ENCODE data around the gene DGKZ. TPM values are rescaled to one million over a fixed set of nuclear protein-coding genes. Genes with fewer than 3 reads are reported as not detected.

DGKZ gene
- total RNA-seq, 4 donors from 2014 or later = 104 to 270 (median 200) TPM

DNA sequence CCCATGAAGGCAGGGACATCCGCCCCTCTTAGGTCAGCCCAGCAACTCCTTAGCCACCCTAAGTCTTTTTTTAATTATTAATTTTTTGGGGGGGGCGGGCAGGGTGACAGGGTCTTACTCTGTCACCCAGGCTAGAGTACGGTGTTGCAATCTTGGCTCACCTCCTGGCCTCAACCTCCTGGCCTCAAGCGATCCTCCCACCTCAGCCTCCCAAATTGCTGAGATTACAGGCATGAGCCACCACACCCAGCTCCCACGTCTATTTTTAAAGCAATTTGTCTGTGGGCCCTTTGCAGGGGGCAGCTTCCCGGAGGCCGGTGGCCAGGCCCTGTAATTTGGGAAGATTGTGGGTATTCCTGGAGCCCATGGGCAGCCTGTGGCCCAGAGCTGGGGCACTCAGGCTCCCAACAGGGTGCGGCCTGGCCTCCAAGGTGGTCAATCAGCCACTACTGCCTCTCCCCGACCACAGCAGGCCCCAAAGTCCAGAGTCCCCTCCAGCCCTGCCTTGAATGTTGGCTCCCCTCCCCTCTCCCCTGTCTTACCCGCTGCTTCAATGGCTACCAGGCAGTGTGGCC lies 42.6 kb upstream of the DGKZ start:
- no peaks in the 10 kb centered on the region for H3K9me3 ChIP-seq
- DNase-seq = no peak
- no peak for TF ChIP-seq POLR2A (IDR thresholded peaks at IDR 0.05)
- TF ChIP-seq, protein P1, sequence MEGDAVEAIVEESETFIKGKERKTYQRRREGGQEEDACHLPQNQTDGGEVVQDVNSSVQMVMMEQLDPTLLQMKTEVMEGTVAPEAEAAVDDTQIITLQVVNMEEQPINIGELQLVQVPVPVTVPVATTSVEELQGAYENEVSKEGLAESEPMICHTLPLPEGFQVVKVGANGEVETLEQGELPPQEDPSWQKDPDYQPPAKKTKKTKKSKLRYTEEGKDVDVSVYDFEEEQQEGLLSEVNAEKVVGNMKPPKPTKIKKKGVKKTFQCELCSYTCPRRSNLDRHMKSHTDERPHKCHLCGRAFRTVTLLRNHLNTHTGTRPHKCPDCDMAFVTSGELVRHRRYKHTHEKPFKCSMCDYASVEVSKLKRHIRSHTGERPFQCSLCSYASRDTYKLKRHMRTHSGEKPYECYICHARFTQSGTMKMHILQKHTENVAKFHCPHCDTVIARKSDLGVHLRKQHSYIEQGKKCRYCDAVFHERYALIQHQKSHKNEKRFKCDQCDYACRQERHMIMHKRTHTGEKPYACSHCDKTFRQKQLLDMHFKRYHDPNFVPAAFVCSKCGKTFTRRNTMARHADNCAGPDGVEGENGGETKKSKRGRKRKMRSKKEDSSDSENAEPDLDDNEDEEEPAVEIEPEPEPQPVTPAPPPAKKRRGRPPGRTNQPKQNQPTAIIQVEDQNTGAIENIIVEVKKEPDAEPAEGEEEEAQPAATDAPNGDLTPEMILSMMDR (IDR thresholded peaks at IDR 0.05) = no peak
- no peak overlapping the region for H3K4me3 ChIP-seq
- H3K36me3 ChIP-seq = peaks cover 0 to 5% (median 0%) of the 10 kb centered on the region in 3 donors
- H3K27me3 ChIP-seq = no peaks in the 10 kb centered on the region
- no peaks in the 10 kb centered on the region for H3K4me1 ChIP-seq
- H3K27ac ChIP-seq = no peak overlapping the region

DNA sequence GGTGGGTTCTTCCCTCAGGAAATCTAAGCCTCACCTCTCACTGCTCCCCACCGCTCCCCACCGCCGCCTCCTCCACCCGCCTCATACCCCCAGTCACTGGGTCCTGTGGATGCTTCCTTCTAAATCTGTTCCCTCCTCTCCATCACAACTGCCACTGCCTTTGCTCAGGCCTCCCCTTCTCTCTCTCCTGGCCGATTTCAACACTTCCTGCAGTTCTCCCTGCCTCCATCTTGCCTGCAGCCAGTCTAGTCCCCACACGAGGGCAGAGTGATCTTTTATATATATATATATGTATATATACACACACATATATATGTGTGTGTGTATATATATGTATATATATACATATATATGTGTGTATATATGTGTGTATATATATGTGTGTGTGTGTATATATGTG lies 42.0 kb upstream of the DGKZ start:
- no peaks in the 10 kb centered on the region for H3K9me3 ChIP-seq
- H3K4me3 ChIP-seq = no peak overlapping the region
- H3K36me3 ChIP-seq = peaks cover 0 to 5% (median 0%) of the 10 kb centered on the region in 3 donors
- H3K4me1 ChIP-seq = no peaks in the 10 kb centered on the region
- DNase-seq = no peak
- H3K27me3 ChIP-seq = no peaks in the 10 kb centered on the region
- TF ChIP-seq POLR2A (IDR thresholded peaks at IDR 0.05) = no peak
- TF ChIP-seq, protein P1 (IDR thresholded peaks at IDR 0.05) = no peak
- no peak overlapping the region for H3K27ac ChIP-seq

DNA sequence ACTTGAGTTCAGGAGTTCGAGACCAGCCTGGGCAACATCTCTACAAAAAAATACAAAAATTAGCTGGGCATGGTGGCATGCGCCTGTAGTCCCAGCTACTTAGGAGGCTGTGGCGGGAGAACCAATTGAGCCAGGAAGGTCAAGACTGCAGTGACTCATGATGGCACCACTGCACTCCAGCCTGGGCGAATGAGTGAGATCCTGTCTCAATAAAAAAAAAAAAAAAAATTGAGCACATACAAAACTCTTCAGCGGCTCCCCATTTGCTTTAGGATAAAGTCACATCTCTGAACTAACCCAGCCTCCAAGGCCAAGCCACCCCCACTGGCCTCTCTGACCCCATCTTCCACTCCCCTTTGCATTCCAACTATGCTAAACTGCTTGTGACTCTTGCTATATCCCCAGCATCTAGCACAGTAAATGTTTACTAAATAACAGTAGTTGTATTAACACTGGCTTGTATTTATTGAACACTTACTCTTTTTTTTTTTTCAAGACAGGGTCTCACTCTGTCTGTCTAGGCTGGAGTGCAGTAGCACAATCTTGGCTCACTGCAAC lies 40.9 kb upstream of the DGKZ start:
- Histone ChIP-seq H3K27me3 (no peaks in the 10 kb centered on the region), H3K9me3 (no peaks in the 10 kb centered on the region), H3K27ac (no peak overlapping the region), H3K36me3 (peaks cover 0 to 5% (median 0%) of the 10 kb centered on the region in 3 donors), H3K4me3 (no peak overlapping the region), H3K4me1 (no peaks in the 10 kb centered on the region)
- DNase-seq = no peak
- TF ChIP-seq, protein P1 (IDR thresholded peaks at IDR 0.05) = no peak
- no peak for TF ChIP-seq POLR2A (IDR thresholded peaks at IDR 0.05)

DNA sequence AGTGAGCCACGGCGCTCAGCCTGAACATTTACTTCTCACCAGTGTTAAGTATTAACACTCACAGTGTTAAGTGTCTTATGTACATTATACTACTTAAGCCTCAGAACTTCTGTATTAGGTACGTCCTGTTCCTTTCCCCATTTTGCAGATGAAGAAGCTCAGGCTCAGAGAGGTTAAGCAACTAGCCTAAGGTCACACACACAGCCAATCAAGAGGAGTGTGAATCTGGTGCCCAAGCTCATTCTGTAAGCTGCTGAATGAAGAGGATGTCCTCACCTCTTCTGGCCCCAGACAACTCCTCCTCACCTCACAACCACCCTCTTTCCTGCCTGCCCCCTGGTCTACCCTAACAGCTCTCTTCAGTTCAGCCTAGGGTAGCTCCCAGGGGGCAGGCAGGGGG lies 39.9 kb upstream of the DGKZ start:
- Histone ChIP-seq H3K9me3 (no peaks in the 10 kb centered on the region), H3K4me3 (no peak overlapping the region), H3K27me3 (no peaks in the 10 kb centered on the region), H3K36me3 (peaks cover 0 to 8% (median 0%) of the 10 kb centered on the region in 3 donors), H3K27ac (no peak overlapping the region), H3K4me1 (no peaks in the 10 kb centered on the region)
- TF ChIP-seq, protein P1 (IDR thresholded peaks at IDR 0.05) = no peak
- TF ChIP-seq POLR2A (IDR thresholded peaks at IDR 0.05) = no peak
- no peak for DNase-seq

DNA sequence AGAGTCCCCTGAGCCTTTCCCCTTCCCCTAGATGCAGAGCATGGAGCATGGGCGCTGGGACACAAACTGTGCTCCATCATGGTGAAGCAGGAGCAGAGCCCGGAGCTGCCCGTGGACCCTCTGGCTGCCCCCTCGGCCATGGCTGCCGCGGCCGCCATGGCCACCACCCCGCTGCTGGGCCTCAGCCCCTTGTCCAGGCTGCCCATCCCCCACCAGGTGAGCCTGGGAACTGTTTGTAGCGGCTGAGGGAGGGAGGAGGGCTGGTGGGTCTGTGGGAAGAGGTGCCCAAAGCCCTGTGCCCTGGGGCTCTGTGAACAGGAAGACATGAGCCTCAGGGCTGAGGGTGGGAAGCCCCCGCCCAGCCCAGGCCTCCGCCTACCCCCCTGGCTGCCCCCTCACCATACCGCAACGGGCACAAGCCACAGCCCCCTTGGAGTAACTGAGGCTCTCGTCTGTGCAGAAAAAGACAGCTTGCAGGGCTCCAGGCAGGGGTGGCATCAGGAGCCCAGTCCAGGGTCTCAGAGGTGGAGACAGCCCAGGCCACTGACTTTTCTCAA lies 39.4 kb upstream of the DGKZ start:
- Histone ChIP-seq H3K4me1 (no peaks in the 10 kb centered on the region), H3K27ac (no peak overlapping the region), H3K9me3 (no peaks in the 10 kb centered on the region), H3K36me3 (peaks cover 0 to 8% (median 0%) of the 10 kb centered on the region in 3 donors), H3K27me3 (no peaks in the 10 kb centered on the region), H3K4me3 (no peak overlapping the region)
- no peak for DNase-seq
- TF ChIP-seq, protein P1 (IDR thresholded peaks at IDR 0.05) = no peak
- TF ChIP-seq POLR2A (IDR thresholded peaks at IDR 0.05) = no peak

Measured in Peyer's patch (tissue), 4 donors.